ENCODE results near the gene RBM23.
A peak's percentile ranks its signal among the peaks of the same experiment; 100 is the strongest.
"Not testable (repeated sequence)": the region's sequence is repeated elsewhere in the genome, so short reads cannot be mapped to it uniquely, and the experiment has no call there.

The RBM23 gene

GRCh38 chr14:22918804-22919600 lies at the start of gene RBM23:
Gene RBM23 (minus strand): TSS chr14:22919149.
- peak; percentile 99 for DNase-seq (ENCODE audit: low spot score)

GRCh38 chr14:22966783-22967269 lies 47.9 kb upstream of the RBM23 start:
- no peak for DNase-seq (ENCODE audit: low spot score)

- DNase-seq (ENCODE audit: low spot score) = not testable (repeated sequence)
Measured at GRCh38 chr14:22965916-22966782, 47.2 kb upstream of the RBM23 start.

- no peak for DNase-seq (ENCODE audit: low spot score)
Measured at GRCh38 chr14:22962061-22962676, 43.2 kb upstream of the RBM23 start.

GRCh38 chr14:22955702-22956569 lies 37.0 kb upstream of the RBM23 start:
- DNase-seq (ENCODE audit: low spot score) = no peak

- DNase-seq (ENCODE audit: low spot score) = no peak
Measured at GRCh38 chr14:22952418-22952817, 33.5 kb upstream of the RBM23 start.

- DNase-seq (ENCODE audit: low spot score) = not testable (repeated sequence)
Measured at GRCh38 chr14:22951795-22952194, 32.8 kb upstream of the RBM23 start.

- peak; percentile 2 for DNase-seq (ENCODE audit: low spot score)
Measured at GRCh38 chr14:22945642-22946041, 26.7 kb upstream of the RBM23 start.

- DNase-seq (ENCODE audit: low spot score) = peak; percentile 1
Measured at GRCh38 chr14:22939684-22940083, 20.7 kb upstream of the RBM23 start.

- no peak for DNase-seq (ENCODE audit: low spot score)
Measured at GRCh38 chr14:22935156-22935555, 16.2 kb upstream of the RBM23 start.

- DNase-seq (ENCODE audit: low spot score) = no peak
Measured at GRCh38 chr14:22932146-22932545, 13.2 kb upstream of the RBM23 start.

- DNase-seq (ENCODE audit: low spot score) = no peak
Measured at GRCh38 chr14:22929961-22930364, 11.0 kb upstream of the RBM23 start.

GRCh38 chr14:22929104-22929960 lies 10.4 kb upstream of the RBM23 start, which contains the start of gene PRMT5:
Gene PRMT5 (minus strand): TSS chr14:22929376. CDS start chr14:22929361, 15 bp downstream.
- peak; percentile 97 for DNase-seq (ENCODE audit: low spot score)

GRCh38 chr14:22928237-22929103 lies 9.5 kb upstream of the RBM23 start:
- no peak for DNase-seq (ENCODE audit: low spot score)

GRCh38 chr14:22926316-22926715 lies 7.4 kb upstream of the RBM23 start:
- no peak for DNase-seq (ENCODE audit: low spot score)

GRCh38 chr14:22925513-22925912 lies 6.6 kb upstream of the RBM23 start:
- no peak for DNase-seq (ENCODE audit: low spot score)

- no peak for DNase-seq (ENCODE audit: low spot score)
Measured at GRCh38 chr14:22923746-22924145, 4.8 kb upstream of the RBM23 start.

GRCh38 chr14:22922294-22922693 lies 3.3 kb upstream of the RBM23 start:
- DNase-seq (ENCODE audit: low spot score) = no peak

- no peak for DNase-seq (ENCODE audit: low spot score)
Measured at GRCh38 chr14:22920697-22921096, 1.7 kb upstream of the RBM23 start.

GRCh38 chr14:22919601-22919921 lies 612 bp upstream of the RBM23 start:
- DNase-seq (ENCODE audit: low spot score) = no peak
